Fibroblast of lung (primary cell): Measurements from ENCODE around the gene ITPRIPL2.

Experiments used
- CTCF ChIP-seq, 2 donors: IDR thresholded peaks in 1 of 2; conservative IDR thresholded peaks in 1 of 2; 1 replicate in 1 of 2; 2 replicates in 1 of 2; pipeline ENCODE4 v1.5.1; 2011 to 2012; ENCODE audit warnings: low read length in 2 of 2, control low read depth in 1 of 2, inconsistent platforms in 1 of 2, low read depth in 1 of 2, mild to moderate bottlenecking in 1 of 2
- EZH2 ChIP-seq: IDR thresholded peaks from 2 replicates; pipeline ENCODE4 v1.5.1; 2012; ENCODE audit warnings: low read length, control low read depth, mild to moderate bottlenecking; ENCODE audit errors: missing control alignments

DNA sequence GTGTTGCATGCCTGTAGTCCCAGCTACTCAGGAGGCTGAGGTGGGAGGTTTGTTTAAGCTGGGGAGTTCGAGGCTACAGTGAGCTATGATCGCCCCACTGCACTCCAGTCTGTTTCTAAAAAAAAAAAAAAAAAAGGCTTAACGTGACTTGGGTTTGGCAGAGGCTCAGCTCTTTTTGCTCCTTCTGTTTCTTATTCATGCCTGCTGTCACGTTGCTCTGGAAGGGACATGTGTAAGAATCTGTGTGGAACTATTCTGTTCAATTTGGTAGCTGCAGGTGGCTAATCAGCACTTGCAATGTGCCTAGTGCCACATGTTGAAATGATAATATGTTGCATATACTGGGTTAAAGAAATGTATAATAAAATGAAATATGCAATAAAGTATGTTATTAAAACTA is 33.4 kb downstream of the ITPRIPL2 start:
- TF ChIP-seq CTCF (conservative IDR thresholded peaks at IDR 0.05 in 1 of 2, IDR thresholded peaks at IDR 0.05 in 1 of 2; ENCODE audit: low read depth in 1 of 2, low read length in 2 of 2), result no peak
- no peak for TF ChIP-seq EZH2
